ENCODE data around the gene MNDA.

MNDA gene

DNA sequence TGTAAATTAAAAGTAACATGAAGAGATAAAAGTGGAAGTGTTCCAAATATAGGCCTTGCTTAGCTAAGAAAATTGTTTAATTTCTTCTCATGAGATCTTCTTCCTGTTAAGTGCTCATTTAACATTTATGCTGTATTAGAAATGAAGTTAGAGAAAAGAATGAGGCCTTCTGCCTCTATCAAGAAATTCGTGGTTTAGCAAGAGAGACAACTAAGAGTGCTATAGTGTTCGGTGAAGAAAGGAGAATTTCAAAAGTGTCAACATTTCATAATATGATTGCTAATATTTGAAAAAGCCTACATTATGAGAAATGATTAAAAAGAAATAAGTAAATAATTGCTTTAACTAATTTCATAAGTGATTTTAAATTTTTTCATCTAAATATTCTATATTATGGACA is 18.8 kb upstream of the MNDA start:
- TF ChIP-seq, protein P1, sequence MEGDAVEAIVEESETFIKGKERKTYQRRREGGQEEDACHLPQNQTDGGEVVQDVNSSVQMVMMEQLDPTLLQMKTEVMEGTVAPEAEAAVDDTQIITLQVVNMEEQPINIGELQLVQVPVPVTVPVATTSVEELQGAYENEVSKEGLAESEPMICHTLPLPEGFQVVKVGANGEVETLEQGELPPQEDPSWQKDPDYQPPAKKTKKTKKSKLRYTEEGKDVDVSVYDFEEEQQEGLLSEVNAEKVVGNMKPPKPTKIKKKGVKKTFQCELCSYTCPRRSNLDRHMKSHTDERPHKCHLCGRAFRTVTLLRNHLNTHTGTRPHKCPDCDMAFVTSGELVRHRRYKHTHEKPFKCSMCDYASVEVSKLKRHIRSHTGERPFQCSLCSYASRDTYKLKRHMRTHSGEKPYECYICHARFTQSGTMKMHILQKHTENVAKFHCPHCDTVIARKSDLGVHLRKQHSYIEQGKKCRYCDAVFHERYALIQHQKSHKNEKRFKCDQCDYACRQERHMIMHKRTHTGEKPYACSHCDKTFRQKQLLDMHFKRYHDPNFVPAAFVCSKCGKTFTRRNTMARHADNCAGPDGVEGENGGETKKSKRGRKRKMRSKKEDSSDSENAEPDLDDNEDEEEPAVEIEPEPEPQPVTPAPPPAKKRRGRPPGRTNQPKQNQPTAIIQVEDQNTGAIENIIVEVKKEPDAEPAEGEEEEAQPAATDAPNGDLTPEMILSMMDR (IDR thresholded peaks at IDR 0.05) = no peak
- Histone ChIP-seq H3K27me3 (no peaks in the 10 kb centered on the region), H3K27ac (no peak overlapping the region), H3K9me3 (no peaks in the 10 kb centered on the region), H3K4me3 (no peak overlapping the region), H3K4me1 (peaks cover 0 to 1% (median 0%) of the 10 kb centered on the region in 4 donors), H3K36me3 (no peaks in the 10 kb centered on the region)
- no peak for DNase-seq
- intact Hi-C loops (cut with DNase I; ENCODE audit: low total_unique reads) = no loop called here

DNA sequence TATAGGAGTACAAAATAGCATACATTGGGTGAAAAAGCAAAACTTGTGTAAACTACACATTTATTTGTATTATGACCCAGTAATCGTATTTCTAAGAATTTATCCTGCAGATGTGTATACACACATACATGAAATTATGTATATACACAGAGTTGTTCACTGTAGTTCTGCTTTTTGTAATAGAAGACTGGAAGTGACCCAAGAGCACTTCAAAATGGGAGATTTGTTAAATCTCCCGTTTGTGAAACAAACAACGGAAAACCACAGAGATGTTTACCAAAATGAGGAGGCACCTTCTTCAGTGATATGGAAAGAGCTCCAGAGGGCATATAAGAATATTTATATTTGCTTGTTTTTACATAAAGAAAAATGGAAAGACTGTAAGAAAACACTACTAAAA is 18.0 kb upstream of the MNDA start:
- Histone ChIP-seq H3K27ac (no peak overlapping the region), H3K27me3 (no peaks in the 10 kb centered on the region), H3K36me3 (no peaks in the 10 kb centered on the region), H3K9me3 (no peaks in the 10 kb centered on the region), H3K4me1 (no peaks in the 10 kb centered on the region), H3K4me3 (no peak overlapping the region)
- intact Hi-C loops (cut with DNase I; ENCODE audit: low total_unique reads) = no loop called here
- DNase-seq = no peak
- TF ChIP-seq, protein P1 (IDR thresholded peaks at IDR 0.05) = no peak

DNA sequence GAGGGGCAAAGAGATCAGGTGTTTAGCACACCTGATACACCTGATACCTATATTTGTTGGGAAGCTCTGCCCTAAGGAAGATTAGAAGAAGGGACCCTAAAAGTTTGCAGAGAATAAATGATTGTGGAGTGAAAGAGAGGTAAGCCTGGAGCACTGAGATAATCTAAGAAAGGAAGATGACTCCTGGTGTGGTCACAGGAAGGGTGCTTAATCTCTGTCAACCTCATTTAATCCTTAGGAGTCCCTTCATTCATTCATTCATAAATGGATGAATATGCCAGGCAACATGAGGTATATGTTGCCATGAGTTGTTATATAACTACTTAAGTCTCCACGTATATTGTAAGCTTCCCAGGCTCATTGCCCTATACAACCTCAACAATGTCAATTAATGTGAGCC is 16.2 kb upstream of the MNDA start:
- no peak overlapping the region for H3K27ac ChIP-seq
- TF ChIP-seq, protein P1 (IDR thresholded peaks at IDR 0.05) = no peak
- no peaks in the 10 kb centered on the region for H3K27me3 ChIP-seq
- H3K9me3 ChIP-seq = no peaks in the 10 kb centered on the region
- H3K4me1 ChIP-seq = peaks cover 0 to 14% (median 0%) of the 10 kb centered on the region in 4 donors
- intact Hi-C loops (cut with DNase I; ENCODE audit: low total_unique reads) = no loop called here
- DNase-seq = no peak
- H3K4me3 ChIP-seq = no peak overlapping the region
- H3K36me3 ChIP-seq = no peaks in the 10 kb centered on the region

DNA sequence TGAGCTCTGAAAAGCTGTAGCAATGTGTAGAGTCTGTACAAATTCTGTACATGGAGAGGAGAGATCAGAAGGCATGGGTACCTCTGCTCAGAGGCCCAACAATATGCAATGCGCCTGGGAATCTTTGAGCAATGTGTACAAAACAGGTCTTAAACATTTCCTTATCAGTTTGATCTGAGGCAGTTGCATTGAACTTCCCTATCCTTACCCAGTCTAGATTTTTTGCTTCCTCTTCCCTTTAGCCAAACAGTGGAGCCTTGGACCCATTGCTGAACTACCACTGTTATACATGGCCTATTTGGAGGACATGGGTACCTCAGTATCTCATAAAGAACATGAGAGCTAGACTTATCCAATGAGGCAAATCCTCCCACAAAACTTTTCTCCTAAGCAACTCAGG is 12.6 kb upstream of the MNDA start:
- peaks cover 0 to 14% (median 0%) of the 10 kb centered on the region in 4 donors for H3K4me1 ChIP-seq
- no peaks in the 10 kb centered on the region for H3K9me3 ChIP-seq
- H3K27me3 ChIP-seq = no peaks in the 10 kb centered on the region
- intact Hi-C loops (cut with DNase I; ENCODE audit: low total_unique reads) = no loop called here
- H3K27ac ChIP-seq = no peak overlapping the region
- H3K4me3 ChIP-seq = no peak overlapping the region
- TF ChIP-seq, protein P1 (IDR thresholded peaks at IDR 0.05) = no peak
- no peaks in the 10 kb centered on the region for H3K36me3 ChIP-seq
- DNase-seq = no peak

DNA sequence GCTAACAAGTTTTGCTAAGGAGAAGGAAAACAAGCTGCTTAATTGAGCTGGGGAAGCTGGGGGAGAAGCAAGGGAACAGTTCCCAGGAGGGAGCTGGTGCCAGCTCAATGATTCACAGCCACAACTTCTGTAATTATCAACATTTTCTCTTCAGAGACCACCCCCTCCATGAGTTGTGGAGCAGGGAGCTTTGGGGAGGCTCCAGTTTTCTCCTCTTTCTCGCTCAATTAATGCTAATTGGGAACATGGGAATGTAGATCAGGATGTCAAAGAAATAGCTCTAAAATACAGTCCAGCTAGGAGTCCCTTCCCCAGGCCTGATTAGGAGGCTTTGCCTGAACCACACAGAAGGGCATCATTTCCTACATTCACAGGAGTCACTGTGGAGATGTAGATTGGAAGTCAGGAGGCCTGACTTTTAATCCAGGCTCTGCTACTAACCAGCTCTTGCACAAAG is 12.1 kb upstream of the MNDA start:
- Histone ChIP-seq H3K27me3 (no peaks in the 10 kb centered on the region), H3K4me1 (peaks cover 0 to 14% (median 0%) of the 10 kb centered on the region in 4 donors), H3K9me3 (no peaks in the 10 kb centered on the region), H3K4me3 (no peak overlapping the region), H3K36me3 (no peaks in the 10 kb centered on the region), H3K27ac (no peak overlapping the region)
- TF ChIP-seq, protein P1 (IDR thresholded peaks at IDR 0.05) = no peak
- intact Hi-C loops (cut with DNase I; ENCODE audit: low total_unique reads) = no loop called here
- DNase-seq = no peak

Measured in tibial artery (tissue), 4 donors.